Measurements from ENCODE around the gene ABHD10.

ABHD10 gene

GRCh38 chr3:112011376-112011940, 32.6 kb downstream of the ABHD10 start:
- TF ChIP-seq CTCF (IDR thresholded peaks at IDR 0.05; ENCODE audit: low read length, missing control alignments): no peak
- no peak for DNase-seq (ENCODE audit: low read depth)
- no peak overlapping the region for H3K4me3 ChIP-seq (replicated peaks; ENCODE audit: low read depth, low read length)

GRCh38 chr3:112012205-112012992, 33.6 kb downstream of the ABHD10 start:
- no peak for TF ChIP-seq CTCF (IDR thresholded peaks at IDR 0.05; ENCODE audit: low read length, missing control alignments)
- H3K4me3 ChIP-seq (replicated peaks; ENCODE audit: low read depth, low read length): no peak overlapping the region
- no peak for DNase-seq (ENCODE audit: low read depth)

GRCh38 chr3:112013058-112013783, 34.4 kb downstream of the ABHD10 start:
- no peak overlapping the region for H3K4me3 ChIP-seq (replicated peaks; ENCODE audit: low read depth, low read length)
- peak; percentile 85 for DNase-seq (ENCODE audit: low read depth)
- peak; percentile 74 for TF ChIP-seq CTCF (IDR thresholded peaks at IDR 0.05; ENCODE audit: low read length, missing control alignments)

GRCh38 chr3:112013784-112014143, 34.9 kb downstream of the ABHD10 start:
- H3K4me3 ChIP-seq (replicated peaks; ENCODE audit: low read depth, low read length): no peak overlapping the region
- DNase-seq (ENCODE audit: low read depth): no peak
- TF ChIP-seq CTCF (IDR thresholded peaks at IDR 0.05; ENCODE audit: low read length, missing control alignments): no peak

GRCh38 chr3:112017091-112017490, 38.3 kb downstream of the ABHD10 start:
- no peak for TF ChIP-seq CTCF (IDR thresholded peaks at IDR 0.05; ENCODE audit: low read length, missing control alignments)
- DNase-seq (ENCODE audit: low read depth): peak; percentile 24
- H3K4me3 ChIP-seq (replicated peaks; ENCODE audit: low read depth, low read length): no peak overlapping the region

- no peak for TF ChIP-seq CTCF (IDR thresholded peaks at IDR 0.05; ENCODE audit: low read length, missing control alignments)
- H3K4me3 ChIP-seq (replicated peaks; ENCODE audit: low read depth, low read length): no peak overlapping the region
- DNase-seq (ENCODE audit: low read depth): no peak
These were observed 39.9 kb downstream of the ABHD10 start for GRCh38 chr3:112018712-112019111.
